ENCODE data around the gene GBA2. TPM values are rescaled to one million over a fixed set of nuclear protein-coding genes. Genes with fewer than 3 reads are reported as not detected.

GBA2 gene
- total RNA-seq, 6 donors from 2014 or later = 60.4 to 189 (median 77.0) TPM

DNA sequence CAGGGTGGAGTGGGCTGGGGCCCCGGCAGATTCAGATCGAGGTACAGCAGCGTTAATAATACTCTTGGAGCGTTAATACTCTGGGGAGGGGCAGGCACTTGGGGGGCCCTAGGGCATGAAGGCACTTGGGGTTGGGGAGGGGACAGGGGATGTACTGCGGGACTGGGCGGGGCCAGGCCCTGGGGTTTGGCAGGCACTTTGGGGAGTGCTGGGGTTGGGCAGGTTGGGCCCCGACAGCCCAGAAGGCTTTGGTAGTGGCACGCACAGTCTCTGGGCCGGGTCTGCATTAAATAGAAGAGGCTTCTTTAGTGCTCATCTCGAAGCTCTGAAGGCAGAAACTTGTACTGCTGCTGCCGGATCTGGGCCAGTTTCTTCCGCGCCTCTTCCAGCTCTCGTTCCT is 51.5 kb downstream of the GBA2 start:
- peaks cover 47 to 70% (median 64%) of the 10 kb centered on the region in 4 donors for H3K36me3 ChIP-seq
- no peaks in the 10 kb centered on the region for H3K27me3 ChIP-seq
- TF ChIP-seq, protein P1, sequence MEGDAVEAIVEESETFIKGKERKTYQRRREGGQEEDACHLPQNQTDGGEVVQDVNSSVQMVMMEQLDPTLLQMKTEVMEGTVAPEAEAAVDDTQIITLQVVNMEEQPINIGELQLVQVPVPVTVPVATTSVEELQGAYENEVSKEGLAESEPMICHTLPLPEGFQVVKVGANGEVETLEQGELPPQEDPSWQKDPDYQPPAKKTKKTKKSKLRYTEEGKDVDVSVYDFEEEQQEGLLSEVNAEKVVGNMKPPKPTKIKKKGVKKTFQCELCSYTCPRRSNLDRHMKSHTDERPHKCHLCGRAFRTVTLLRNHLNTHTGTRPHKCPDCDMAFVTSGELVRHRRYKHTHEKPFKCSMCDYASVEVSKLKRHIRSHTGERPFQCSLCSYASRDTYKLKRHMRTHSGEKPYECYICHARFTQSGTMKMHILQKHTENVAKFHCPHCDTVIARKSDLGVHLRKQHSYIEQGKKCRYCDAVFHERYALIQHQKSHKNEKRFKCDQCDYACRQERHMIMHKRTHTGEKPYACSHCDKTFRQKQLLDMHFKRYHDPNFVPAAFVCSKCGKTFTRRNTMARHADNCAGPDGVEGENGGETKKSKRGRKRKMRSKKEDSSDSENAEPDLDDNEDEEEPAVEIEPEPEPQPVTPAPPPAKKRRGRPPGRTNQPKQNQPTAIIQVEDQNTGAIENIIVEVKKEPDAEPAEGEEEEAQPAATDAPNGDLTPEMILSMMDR (IDR thresholded peaks at IDR 0.05) = no peak
- TF ChIP-seq EP300 (IDR thresholded peaks at IDR 0.05) = no peak
- no peak for TF ChIP-seq POLR2A (IDR thresholded peaks at IDR 0.05)
- TF ChIP-seq POLR2AphosphoS5 (IDR thresholded peaks at IDR 0.05) = no peak
- peak overlapping the region; percentile 66 to 83 (median 79) for H3K27ac ChIP-seq
- no peaks in the 10 kb centered on the region for H3K9me3 ChIP-seq
- DNase-seq = peak in 1 of 2 donors; percentile 60
- WGBS, 2 donors = 79 to 85% methylated on average over 14 of the region's 14 CpGs
- peak; percentile 19 to 27 for ATAC-seq (ENCODE audit: low FRiP score in 2 of 2)
- H3K4me1 ChIP-seq = peaks cover 8 to 33% (median 20%) of the 10 kb centered on the region in 4 donors
- H3K4me3 ChIP-seq = no peak overlapping the region

DNA sequence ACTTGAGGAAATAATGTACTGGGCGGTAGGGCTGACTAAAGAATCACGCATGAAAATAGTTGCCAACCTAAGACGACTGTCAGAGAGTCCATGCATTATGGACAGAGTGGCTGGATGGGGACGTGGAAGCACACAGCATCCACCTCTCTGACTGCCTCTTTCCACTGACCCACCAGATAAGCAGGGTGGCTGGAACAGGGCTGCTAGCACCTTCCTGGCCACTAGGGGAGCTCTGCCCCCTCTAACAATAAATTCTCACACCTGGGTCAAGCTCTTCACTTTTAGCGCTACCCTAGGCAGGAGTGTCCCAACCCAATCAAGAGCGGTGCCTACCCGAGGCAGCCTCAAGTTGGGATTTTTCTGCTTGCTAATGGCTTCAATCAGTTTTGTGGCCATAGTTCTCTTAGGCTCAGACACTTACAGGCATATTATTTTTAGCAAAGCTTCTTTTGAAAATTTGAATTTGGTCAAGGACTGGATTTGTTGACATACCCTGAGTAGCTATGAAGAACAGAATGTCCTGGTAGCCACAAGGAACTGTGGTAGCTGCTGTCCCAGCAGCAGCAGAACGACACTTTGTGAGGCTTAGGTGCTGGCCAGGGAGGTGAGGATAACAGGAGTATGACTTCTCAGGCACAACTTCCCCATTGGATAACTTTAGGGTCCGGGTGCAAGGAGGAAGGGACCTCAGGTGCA is 52.4 kb downstream of the GBA2 start:
- Histone ChIP-seq H3K27ac (peak overlapping the region; percentile 66 to 83 (median 79)), H3K27me3 (no peaks in the 10 kb centered on the region), H3K9me3 (no peaks in the 10 kb centered on the region), H3K4me3 (no peak overlapping the region), H3K4me1 (peaks cover 8 to 33% (median 21%) of the 10 kb centered on the region in 4 donors), H3K36me3 (peaks cover 44 to 61% (median 55%) of the 10 kb centered on the region in 4 donors)
- ATAC-seq (ENCODE audit: low FRiP score in 2 of 2) = peak; percentile 81 to 89
- peak in 1 of 2 donors; percentile 71 for DNase-seq
- TF ChIP-seq POLR2AphosphoS5 (IDR thresholded peaks at IDR 0.05) = peak; percentile 15 to 65
- peak in 2 of 4 donors; percentile 75 to 87 for TF ChIP-seq EP300 (IDR thresholded peaks at IDR 0.05)
- no peak for TF ChIP-seq POLR2A (IDR thresholded peaks at IDR 0.05)
- TF ChIP-seq, protein P1 (IDR thresholded peaks at IDR 0.05) = peak; percentile 79 to 92 (median 88)
- 39 to 42% methylated on average over 9 of the region's 9 CpGs for WGBS, 2 donors

DNA sequence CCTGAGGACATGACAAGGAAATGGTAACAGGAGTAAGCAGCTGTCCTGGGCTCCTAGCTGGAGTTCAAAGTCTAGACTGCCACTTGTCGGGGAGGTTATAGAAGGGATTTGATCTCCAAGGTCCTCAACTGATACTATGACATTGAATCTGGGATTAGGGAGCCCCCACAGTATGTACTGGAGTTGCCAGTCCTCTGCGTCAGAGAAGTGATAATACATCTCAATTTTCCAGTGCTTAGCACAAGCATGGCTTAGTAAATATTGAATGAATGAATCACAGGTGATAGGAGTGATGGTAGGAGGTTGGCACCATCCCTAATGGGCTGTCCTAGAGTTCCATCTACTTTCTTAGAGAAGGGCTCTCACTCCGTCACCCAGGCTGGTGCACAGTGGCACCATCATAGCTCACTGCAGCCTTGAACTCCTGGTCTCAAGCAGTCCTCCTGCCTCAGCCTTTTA is 53.1 kb downstream of the GBA2 start:
- ATAC-seq (ENCODE audit: low FRiP score in 2 of 2) = no peak
- WGBS, 2 donors = 86 to 98% methylated on average over 3 of the region's 3 CpGs
- no peak overlapping the region for H3K4me3 ChIP-seq
- no peaks in the 10 kb centered on the region for H3K27me3 ChIP-seq
- peaks cover 12 to 36% (median 26%) of the 10 kb centered on the region in 4 donors for H3K4me1 ChIP-seq
- H3K27ac ChIP-seq = peak overlapping the region; percentile 66 to 83 (median 79)
- no peak for DNase-seq
- no peaks in the 10 kb centered on the region for H3K9me3 ChIP-seq
- H3K36me3 ChIP-seq = peaks cover 37 to 55% (median 48%) of the 10 kb centered on the region in 4 donors
- TF ChIP-seq POLR2AphosphoS5 (IDR thresholded peaks at IDR 0.05) = no peak
- no peak for TF ChIP-seq EP300 (IDR thresholded peaks at IDR 0.05)
- TF ChIP-seq POLR2A (IDR thresholded peaks at IDR 0.05) = no peak
- TF ChIP-seq, protein P1 (IDR thresholded peaks at IDR 0.05) = no peak

DNA sequence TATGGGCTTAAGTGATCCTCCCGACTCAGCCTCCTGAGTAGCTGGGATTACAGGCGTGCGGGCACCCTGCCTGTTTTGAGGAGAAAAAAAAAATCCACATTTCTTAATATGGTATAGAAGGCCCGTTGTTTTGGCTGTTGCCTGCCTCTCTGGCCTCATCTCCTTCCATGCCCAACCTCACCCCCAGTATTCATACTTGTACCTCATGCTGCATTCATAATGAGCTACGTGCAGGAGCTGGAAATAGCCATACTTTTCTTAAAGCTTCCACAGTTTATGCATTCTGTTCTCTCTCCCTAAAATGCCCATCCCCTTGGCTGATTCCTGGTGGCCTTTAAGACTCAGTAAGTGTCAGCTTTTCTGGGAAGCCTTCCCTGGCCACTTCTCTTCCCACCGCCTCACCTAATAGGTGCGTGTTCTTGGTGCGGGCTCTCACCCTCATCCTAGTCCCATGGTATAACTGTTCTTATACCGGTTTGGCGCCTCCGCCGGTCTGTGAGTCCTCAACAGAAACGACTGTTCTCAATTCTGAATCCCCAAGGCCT is 57.2 kb downstream of the GBA2 start:
- Histone ChIP-seq H3K36me3 (peaks cover 0 to 14% (median 8%) of the 10 kb centered on the region in 4 donors), H3K27me3 (no peaks in the 10 kb centered on the region), H3K4me3 (no peak overlapping the region), H3K9me3 (no peaks in the 10 kb centered on the region), H3K27ac (peak overlapping the region; percentile 77 to 93 (median 89)), H3K4me1 (peaks cover 3 to 38% (median 24%) of the 10 kb centered on the region in 4 donors)
- ATAC-seq (ENCODE audit: low FRiP score in 2 of 2) (no peak), DNase-seq (no peak)
- TF ChIP-seq POLR2AphosphoS5 (IDR thresholded peaks at IDR 0.05) (no peak), EP300 (IDR thresholded peaks at IDR 0.05) (no peak), POLR2A (IDR thresholded peaks at IDR 0.05) (no peak)
- TF ChIP-seq, protein P1 (IDR thresholded peaks at IDR 0.05) = no peak
- WGBS, 2 donors = 81 to 84% methylated on average over 13 of the region's 13 CpGs
